Testis (tissue), 3 donors: Measurements from ENCODE around the gene FAU. TPM values are rescaled to one million over a fixed set of nuclear protein-coding genes. Genes with fewer than 3 reads are reported as not detected.
A peak's percentile ranks its signal among the peaks of the same experiment; 100 is the strongest.

Source experiments
- DNase-seq: peaks from one replicate; pipeline ENCODE4 v3.0.0-alpha.2; 2019
- H3K27ac ChIP-seq, 2 donors: fragments of 200-600 bp; sonication (generic); one replicate each; pipeline ENCODE4 v1.5.1; 2019
- H3K27me3 ChIP-seq: fragments of 200-600 bp; sonication (generic); one replicate; pipeline ENCODE4 v1.5.1; 2019
- H3K36me3 ChIP-seq: fragments of 200-600 bp; sonication (generic); one replicate; pipeline ENCODE4 v1.5.1; 2017; ENCODE audit warnings: low read depth; ENCODE audit errors: missing control alignments
- H3K4me1 ChIP-seq: fragments of 200-600 bp; sonication (generic); one replicate; pipeline ENCODE4 v1.5.1; 2019
- H3K4me3 ChIP-seq, 2 donors: fragments of 200-600 bp; sonication (generic); one replicate each; pipeline ENCODE4 v1.5.1; 2017 to 2019
- H3K9me3 ChIP-seq: fragments of 200-600 bp; sonication (generic); one replicate; pipeline ENCODE4 v1.5.1; 2017
- CTCF ChIP-seq, 3 experiments: fragments of 450-650 bp in 2 of 3; fragments of 200-600 bp in 1 of 3; sonication (generic) in 1 of 3; IDR thresholded peaks; one replicate each; pipeline ENCODE4 v1.5.1; 2016 to 2019; ENCODE audit warnings: antibody characterized with exemption in 3 of 3, mild to moderate bottlenecking in 2 of 3, moderate library complexity in 1 of 3
- POLR2A ChIP-seq: fragments of 450-650 bp; IDR thresholded peaks from one replicate; pipeline ENCODE4 v1.6.1; 2017; ENCODE audit warnings: antibody characterized with exemption, mild to moderate bottlenecking, moderate library complexity
- WGBS, 2 donors: methylation state at CpG; one replicate each; pipeline ENCODE4 v1.1.5; 2018; 5-methylcytosine and 5-hydroxymethylcytosine counted together
- intact Hi-C: fragments of 100-400 bp; cut with DNase I; formaldehyde crosslinking; loops from one replicate; pipeline ENCODE4 v1.15.1; 2023; ENCODE audit warnings: low total_unique reads
- polyA plus RNA-seq: library from polyadenylated mRNA; stranded (reverse); fragments of 350-450 nt; fragmentation: Illumina TruSeq; extraction: RNeasy Lipid Tissue Mini Kit (QIAGEN cat#74804); gene quantifications from one replicate; pipeline ENCODE4 v1.2.3, GENCODE V29; 2014; ENCODE audit warnings: low read depth, low replicate concordance; ENCODE audit not compliant: insufficient read depth
- total RNA-seq, 2 donors: library from RNA; depleted of rRNA; stranded (reverse); fragments of >200 nt; gene quantifications; one replicate each; pipeline ENCODE4 v1.2.3, GENCODE V29; 2016

Gene FAU
- total and polyA plus RNA-seq, 3 donors from 2014 or later, result 441 to 761 (median 583) TPM

- no peak for TF ChIP-seq CTCF (IDR thresholded peaks at IDR 0.05)
- TF ChIP-seq POLR2A, result no peak
- no peaks in the 10 kb centered on the region for H3K9me3 ChIP-seq
- WGBS, 2 donors, result 87 to 92% methylated on average over 3 of the region's 3 CpGs
These were observed 45.0 kb upstream of the FAU start for GRCh38 chr11:65166893-65167292.

GRCh38 chr11:65165410-65166317 lies 43.7 kb upstream of the FAU start:
- DNase-seq, result no peak
- intact Hi-C loops, result no loop called here
- no peak for TF ChIP-seq CTCF (IDR thresholded peaks at IDR 0.05)
- no peak for TF ChIP-seq POLR2A
- no peaks in the 10 kb centered on the region for H3K36me3 ChIP-seq
- H3K4me3 ChIP-seq, result peak overlapping the region; percentile 26 to 32
- H3K9me3 ChIP-seq, result no peaks in the 10 kb centered on the region
- H3K27me3 ChIP-seq, result no peaks in the 10 kb centered on the region
- H3K4me1 ChIP-seq, result no peaks in the 10 kb centered on the region
- no peak overlapping the region for H3K27ac ChIP-seq
- WGBS, 2 donors, result 28 to 42% methylated on average over 31 of the region's 31 CpGs

More at GRCh38 chr11:65166893-65167292, 45.0 kb upstream of the FAU start:
- no peak for DNase-seq
- H3K4me3 ChIP-seq, result no peak overlapping the region
- H3K27me3 ChIP-seq, result no peaks in the 10 kb centered on the region
- intact Hi-C loops, result no loop called here
- H3K27ac ChIP-seq, result no peak overlapping the region
- no peaks in the 10 kb centered on the region for H3K36me3 ChIP-seq
- H3K4me1 ChIP-seq, result no peaks in the 10 kb centered on the region

- Histone ChIP-seq H3K9me3 (no peaks in the 10 kb centered on the region), H3K4me3 (no peak overlapping the region), H3K27ac (no peak overlapping the region), H3K27me3 (no peaks in the 10 kb centered on the region), H3K36me3 (no peaks in the 10 kb centered on the region), H3K4me1 (no peaks in the 10 kb centered on the region)
- WGBS, 2 donors, result 85 to 87% methylated on average over 2 of the region's 2 CpGs
- intact Hi-C loops, result no loop called here
- TF ChIP-seq POLR2A, result no peak
- no peak for TF ChIP-seq CTCF (IDR thresholded peaks at IDR 0.05)
- DNase-seq, result no peak
These were observed 41.8 kb upstream of the FAU start for GRCh38 chr11:65163684-65164083.

- Histone ChIP-seq H3K36me3 (no peaks in the 10 kb centered on the region), H3K4me1 (no peaks in the 10 kb centered on the region), H3K4me3 (no peak overlapping the region), H3K27me3 (no peaks in the 10 kb centered on the region), H3K9me3 (no peaks in the 10 kb centered on the region), H3K27ac (no peak overlapping the region)
- TF ChIP-seq POLR2A, result no peak
- no peak for TF ChIP-seq CTCF (IDR thresholded peaks at IDR 0.05)
- no peak for DNase-seq
- 78 to 92% methylated on average over 3 of the region's 3 CpGs for WGBS, 2 donors
- intact Hi-C loops, result no loop called here
These were observed 38.7 kb upstream of the FAU start for GRCh38 chr11:65160643-65161042.

GRCh38 chr11:65159012-65159411 lies 37.1 kb upstream of the FAU start:
- Histone ChIP-seq H3K36me3 (no peaks in the 10 kb centered on the region), H3K4me3 (no peak overlapping the region), H3K27me3 (no peaks in the 10 kb centered on the region), H3K27ac (no peak overlapping the region), H3K9me3 (no peaks in the 10 kb centered on the region), H3K4me1 (no peaks in the 10 kb centered on the region)
- no peak for DNase-seq
- TF ChIP-seq POLR2A (no peak), CTCF (IDR thresholded peaks at IDR 0.05) (no peak)
- intact Hi-C loops, result no loop called here
- WGBS, 2 donors, result 81 to 87% methylated on average over 5 of the region's 5 CpGs
